MCF 10A (cell line): ENCODE measurements around the gene SCARB2. TPM values are rescaled to one million over a fixed set of nuclear protein-coding genes. Genes with fewer than 3 reads are reported as not detected.

ENCODE experiments used
- BruUV-seq: library from RNA; stranded (reverse); fragments of 400-500 nt; replicated peaks from 2 replicates; lab custom pipeline; 2021; lab: Mats Ljungman, UMichigan
- CTCF ChIA-PET: fragments of 300-600 bp; sonication (Branson Sonifier 250); formaldehyde crosslinking; extraction: SDS; loops from one replicate; lab custom pipeline; 2021; ENCODE audit warnings: antibody characterized with exemption, inconsistent platforms; lab: Yijun Ruan, JAX
- POLR2A ChIA-PET: fragments of 300-600, 350-650 bp; sonication (Branson Sonifier 250); formaldehyde crosslinking; extraction: SDS; loops from one replicate; lab custom pipeline; 2020; ENCODE audit warnings: antibody characterized with exemption, inconsistent platforms; lab: Yijun Ruan, JAX
- DNase-seq: peaks from one replicate; pipeline ENCODE4 v3.0.0-alpha.2; 2018; ENCODE audit not compliant: unreplicated experiment
- H3K27ac Mint-ChIP-seq: one replicate; pipeline ENCODE4 v1.8.0; 2022; ENCODE audit warnings: mild to moderate bottlenecking, low read depth, mixed read lengths; ENCODE audit not compliant: unreplicated experiment
- H3K27me3 Mint-ChIP-seq: one replicate; pipeline ENCODE4 v1.8.0; 2022; ENCODE audit warnings: mixed read lengths; ENCODE audit not compliant: insufficient read depth, unreplicated experiment
- H3K36me3 Mint-ChIP-seq: one replicate; pipeline ENCODE4 v1.8.0; 2022; ENCODE audit warnings: mild to moderate bottlenecking, moderate library complexity, mixed read lengths; ENCODE audit not compliant: insufficient read depth, unreplicated experiment
- H3K4me1 Mint-ChIP-seq: one replicate; pipeline ENCODE4 v1.8.0; 2022; ENCODE audit warnings: mixed read lengths; ENCODE audit not compliant: insufficient read depth, unreplicated experiment
- H3K4me3 Mint-ChIP-seq: one replicate; pipeline ENCODE4 v1.8.0; 2022; ENCODE audit warnings: mild to moderate bottlenecking, moderate library complexity, mixed read lengths; ENCODE audit not compliant: unreplicated experiment
- H3K9me3 Mint-ChIP-seq: one replicate; pipeline ENCODE4 v1.8.0; 2022; ENCODE audit warnings: mixed read lengths; ENCODE audit not compliant: unreplicated experiment
- CTCF ChIP-seq: fragments of 200-600 bp; IDR thresholded peaks from one replicate; pipeline ENCODE4 v1.8.0; 2022; ENCODE audit warnings: antibody characterized with exemption, mild to moderate bottlenecking; ENCODE audit not compliant: unreplicated experiment
- intact Hi-C: fragments of 100-400 bp; cut with micrococcal nuclease; formaldehyde crosslinking; loops from 2 replicates; pipeline ENCODE4 v1.14.1; 2022
- total RNA-seq: library from RNA; stranded (reverse); gene quantifications from 2 replicates; pipeline ENCODE4 v1.2.3, GENCODE V29; 2022

Gene SCARB2
- total RNA-seq, 1 experiment from 2014 or later: 67.2 TPM

- BruUV-seq: no TSS peak
- ChIA-PET POLR2A (no interaction called here), CTCF (no interaction called here)
- Mint-ChIP-seq H3K36me3 (peaks cover 8% of the 10 kb centered on the region), H3K27me3 (no peaks in the 10 kb centered on the region), H3K9me3 (peaks cover 8% of the 10 kb centered on the region), H3K4me3 (no peak overlapping the region), H3K27ac (no peak overlapping the region), H3K4me1 (peaks cover 6% of the 10 kb centered on the region)
- intact Hi-C loops: no loop called here
- TF ChIP-seq CTCF: no peak
- no peak for DNase-seq
Observed at GRCh38 chr4:76153356-76153755, 60.3 kb downstream of the SCARB2 start.

DNA sequence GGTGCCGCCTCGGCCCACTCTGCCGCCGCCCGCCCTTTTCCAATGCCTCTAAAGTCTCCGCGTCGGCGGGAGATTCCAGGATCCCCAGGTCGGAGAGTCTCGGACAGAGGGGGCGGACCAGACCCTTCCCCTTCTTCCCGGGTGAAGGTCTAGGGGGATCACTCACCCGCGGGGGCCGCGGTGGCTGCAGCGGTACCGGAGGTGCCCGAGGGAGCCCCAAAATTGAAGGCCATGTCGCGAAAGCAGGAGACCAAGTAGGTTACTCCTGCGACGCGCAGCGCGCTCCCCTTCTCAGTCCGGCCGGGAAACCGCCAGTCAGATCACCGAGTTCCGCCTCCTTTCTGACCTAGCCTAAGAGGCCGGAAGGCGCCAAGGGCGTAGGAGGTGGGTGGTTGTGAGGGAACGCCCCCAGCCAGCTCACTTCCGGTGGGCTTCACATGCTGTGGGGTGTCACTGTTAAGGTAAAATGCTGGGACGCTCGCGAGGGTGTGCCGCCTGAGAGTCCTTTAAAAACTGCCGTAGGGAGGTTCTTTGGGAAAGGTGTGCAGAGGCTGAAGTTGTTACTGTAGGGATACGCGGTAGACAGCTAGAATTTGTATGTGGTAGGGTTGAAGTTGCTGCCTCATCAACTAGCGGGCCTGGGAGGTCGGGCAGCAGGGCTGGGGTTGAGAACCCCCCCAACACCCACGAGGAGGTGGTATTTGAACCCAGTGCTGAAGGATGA is 65.3 kb downstream of the SCARB2 start, which contains the start of gene NUP54:
TSS of gene NUP54 (minus strand) at position 256 of the 724 bp plus-strand sequence. CDS start at position 233, 23 bp downstream.
- H3K36me3 Mint-ChIP-seq: peaks cover 11% of the 10 kb centered on the region
- intact Hi-C loops: loop anchor here (5.0 kb wide), 1 partner anchor 161 kb away; no protein-coding TSS in a partner anchor
- CTCF ChIA-PET: interaction anchor here (0.7 to 1.3 kb wide), 4 partner anchors 31 to 283 kb away, joined by 3 to 4 read pairs (median 3); no protein-coding TSS in a partner anchor
- TF ChIP-seq CTCF: no peak
- POLR2A ChIA-PET: interaction anchor here (0.6 to 5.3 kb wide), 31 partner anchors 9 to 927 kb away, joined by 3 to 60 read pairs (median 4); partner anchors contain the start of genes CCNI, SCARB2, SDAD1 and SHROOM3
- no peaks in the 10 kb centered on the region for H3K27me3 Mint-ChIP-seq
- peak; percentile 94 for DNase-seq
- peak within 1 kb of the TSS; percentile 98 for H3K27ac Mint-ChIP-seq
- peaks cover 12% of the 10 kb centered on the region for H3K4me1 Mint-ChIP-seq
- H3K4me3 Mint-ChIP-seq: peak within 1 kb of the TSS; percentile 98
- BruUV-seq: no TSS peak
- H3K9me3 Mint-ChIP-seq: no peaks in the 10 kb centered on the region

DNA sequence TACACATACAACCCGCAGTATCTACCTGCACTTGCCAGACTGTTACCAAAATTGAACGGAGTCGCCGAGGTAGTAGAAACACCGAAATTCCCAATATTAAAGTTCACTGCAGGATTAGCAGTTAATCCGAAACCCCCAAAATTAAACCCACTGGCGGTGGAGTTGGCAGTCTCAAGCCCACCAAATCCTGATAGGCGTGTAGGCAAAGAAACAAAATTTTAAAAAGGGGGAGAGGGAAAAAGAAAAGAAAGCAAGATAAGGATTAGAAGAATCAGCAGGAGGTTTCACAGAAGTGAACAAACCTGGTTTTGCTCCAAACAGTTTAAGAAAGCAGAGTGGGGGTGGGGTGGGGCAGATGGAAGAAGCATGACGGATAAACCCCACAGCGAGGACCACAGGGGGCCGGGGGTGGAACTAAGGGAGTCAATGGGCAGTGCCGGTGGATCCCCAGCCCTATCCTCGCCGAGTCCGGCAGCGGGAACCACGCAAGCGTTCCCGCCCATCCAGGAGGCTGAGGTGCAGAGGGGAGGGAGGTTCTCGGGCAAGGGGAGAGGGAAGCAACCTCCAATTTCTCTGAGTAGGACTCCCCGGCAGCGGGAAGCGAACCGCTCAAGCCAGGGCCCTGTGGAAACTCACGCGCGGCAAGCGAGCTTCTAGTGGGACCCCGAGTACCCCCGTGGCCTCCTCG is 66.0 kb downstream of the SCARB2 start:
- Mint-ChIP-seq H3K4me1 (peaks cover 12% of the 10 kb centered on the region), H3K27me3 (no peaks in the 10 kb centered on the region), H3K4me3 (peak overlapping the region; percentile 98), H3K9me3 (no peaks in the 10 kb centered on the region), H3K36me3 (peaks cover 18% of the 10 kb centered on the region), H3K27ac (peak overlapping the region; percentile 98)
- POLR2A ChIA-PET: interaction anchor here (0.8 to 5.3 kb wide), 22 partner anchors 9 to 928 kb away, joined by 3 to 60 read pairs (median 5); partner anchors contain the start of genes CCNI, SCARB2, SDAD1 and STBD1
- BruUV-seq: no TSS peak
- TF ChIP-seq CTCF: no peak
- intact Hi-C loops: loop anchor here (5.0 kb wide), 1 partner anchor 160 kb away; no protein-coding TSS in a partner anchor
- CTCF ChIA-PET: interaction anchor here (0.5 to 1.1 kb wide), 2 partner anchors 109 to 283 kb away, joined by 3 to 4 read pairs; no protein-coding TSS in a partner anchor
- peak; percentile 87 for DNase-seq

- no peak for TF ChIP-seq CTCF
- POLR2A ChIA-PET: interaction anchor here (0.7 to 5.3 kb wide), 2 partner anchors 21 to 54 kb away, joined by 3 to 60 read pairs; no protein-coding TSS in a partner anchor
- no peak overlapping the region for H3K27ac Mint-ChIP-seq
- H3K27me3 Mint-ChIP-seq: no peaks in the 10 kb centered on the region
- H3K9me3 Mint-ChIP-seq: no peaks in the 10 kb centered on the region
- CTCF ChIA-PET: interaction anchor here (0.6 to 0.7 kb wide), 2 partner anchors 144 to 876 kb away, joined by 3 read pairs; no protein-coding TSS in a partner anchor
- H3K4me1 Mint-ChIP-seq: peaks cover 18% of the 10 kb centered on the region
- peaks cover 47% of the 10 kb centered on the region for H3K36me3 Mint-ChIP-seq
- BruUV-seq: no TSS peak
- no peak overlapping the region for H3K4me3 Mint-ChIP-seq
- intact Hi-C loops: no loop called here
- no peak for DNase-seq
Observed at GRCh38 chr4:76144546-76144945, 69.1 kb downstream of the SCARB2 start.
